Endodermal cell (in vitro differentiated cells): ENCODE data around the gene LRCH4. TPM values are rescaled to one million over a fixed set of nuclear protein-coding genes. Genes with fewer than 3 reads are reported as not detected.
A peak's percentile ranks its signal among the peaks of the same experiment; 100 is the strongest.

Experiments
- DNase-seq: peaks from one replicate; pipeline ENCODE4 v3.0.0-alpha.2; 2017
- H3K27ac ChIP-seq: 2 replicates; pipeline ENCODE4 v1.5.1; 2013; ENCODE audit warnings: mild to moderate bottlenecking, low read depth, low read length, moderate library complexity
- H3K27me3 ChIP-seq: 2 replicates; pipeline ENCODE4 v1.6.1; 2013; ENCODE audit warnings: mild to moderate bottlenecking, low read length, moderate library complexity; ENCODE audit not compliant: insufficient read depth, control insufficient read depth, poor library complexity, severe bottlenecking
- H3K36me3 ChIP-seq: 2 replicates; pipeline ENCODE4 v1.7.0; 2013; ENCODE audit warnings: mild to moderate bottlenecking, low read length, moderate library complexity; ENCODE audit not compliant: control insufficient read depth, insufficient read depth
- H3K4me1 ChIP-seq: one replicate; pipeline ENCODE4 v1.7.0; 2013; ENCODE audit warnings: low read length; ENCODE audit not compliant: control insufficient read depth, insufficient read depth
- H3K4me3 ChIP-seq: 2 replicates; pipeline ENCODE4 v1.5.1; 2013; ENCODE audit warnings: mild to moderate bottlenecking, low read length, moderate library complexity
- H3K9ac ChIP-seq: 2 replicates; pipeline ENCODE4 v1.6.1; 2013; ENCODE audit warnings: mild to moderate bottlenecking, low read length, moderate library complexity; ENCODE audit not compliant: poor library complexity, severe bottlenecking; ENCODE audit errors: extremely low read depth
- H3K9me3 ChIP-seq: 2 replicates; pipeline ENCODE4 v1.6.1; 2013; ENCODE audit warnings: mild to moderate bottlenecking, low read length, moderate library complexity; ENCODE audit not compliant: control insufficient read depth
- H3K27ac Mint-ChIP-seq: 2 replicates; pipeline ENCODE4 v1.8.0; 2020; ENCODE audit warnings: mixed read lengths
- H3K27me3 Mint-ChIP-seq: 2 replicates; pipeline ENCODE4 v1.8.0; 2021; ENCODE audit warnings: mild to moderate bottlenecking, mixed read lengths; ENCODE audit not compliant: insufficient read depth
- H3K36me3 Mint-ChIP-seq: 2 replicates; pipeline ENCODE4 v1.8.0; 2020; ENCODE audit warnings: low read depth, mixed read lengths
- H3K4me1 Mint-ChIP-seq: 2 replicates; pipeline ENCODE4 v1.8.0; 2020; ENCODE audit warnings: mixed read lengths
- H3K4me3 Mint-ChIP-seq: 2 replicates; pipeline ENCODE4 v1.8.0; 2020; ENCODE audit warnings: mild to moderate bottlenecking, moderate library complexity, mixed read lengths
- H3K9me3 Mint-ChIP-seq: 2 replicates; pipeline ENCODE4 v1.8.0; 2020; ENCODE audit warnings: mild to moderate bottlenecking, mixed read lengths
- CTCF ChIP-seq: fragments of 200-600 bp; sonication (generic); conservative IDR thresholded peaks from 2 replicates; pipeline ENCODE4 v1.5.0; 2021; ENCODE audit warnings: antibody characterized with exemption, mild to moderate bottlenecking
- WGBS, 2 experiments: methylation state at CpG; one replicate each; pipeline versions ENCODE4 v1.1.5 to v1.1.7; 2013; ENCODE audit warnings: missing lambda C conversion rate in 2 of 2, mixed read lengths in 1 of 2; ENCODE audit not compliant: insufficient coverage in 1 of 2, insufficient read length in 1 of 2; 5-methylcytosine and 5-hydroxymethylcytosine counted together
- total RNA-seq, 2 donors: library from RNA; stranded (reverse); fragmentation: NEBNext Ultra II Directional in 1 of 2; extraction: Animal tissue kit (Norgen Biotek cat#: 25700) in 1 of 2; gene quantifications; 2 replicates in 1 of 2; 3 replicates in 1 of 2; pipeline ENCODE4 v1.2.1, GENCODE V29; 2021

The LRCH4 gene
- total RNA-seq, 2 donors from 2014 or later: 49.4 to 56.0 TPM

- DNase-seq: no peak
- Histone ChIP-seq H3K27me3 (peaks cover 44% of the 10 kb centered on the region), H3K27ac (no peak overlapping the region), H3K9ac (no peak overlapping the region), H3K4me1 (no peaks in the 10 kb centered on the region), H3K4me3 (no peak overlapping the region), H3K9me3 (no peaks in the 10 kb centered on the region), H3K36me3 (no peaks in the 10 kb centered on the region)
- no peak for TF ChIP-seq CTCF
- Mint-ChIP-seq H3K27ac (no peak overlapping the region), H3K4me1 (peaks cover 3% of the 10 kb centered on the region), H3K36me3 (no peaks in the 10 kb centered on the region), H3K9me3 (no peaks in the 10 kb centered on the region), H3K27me3 (peaks cover 60% of the 10 kb centered on the region), H3K4me3 (no peak overlapping the region)
- WGBS, 2 experiments: 71 to 84% methylated on average over 4 of the region's 4 CpGs
Measured at GRCh38 chr7:100630066-100630465, 44.1 kb upstream of the LRCH4 start.

GRCh38 chr7:100629117-100629716, 43.3 kb upstream of the LRCH4 start:
- no peak overlapping the region for H3K27ac ChIP-seq
- no peak overlapping the region for H3K27ac Mint-ChIP-seq
- H3K36me3 ChIP-seq: no peaks in the 10 kb centered on the region
- no peaks in the 10 kb centered on the region for H3K4me1 ChIP-seq
- 67 to 68% methylated on average over 10 to 11 of the region's 11 CpGs for WGBS, 2 experiments
- no peak overlapping the region for H3K9ac ChIP-seq
- H3K4me3 ChIP-seq: no peak overlapping the region
- H3K27me3 Mint-ChIP-seq: peaks cover 59% of the 10 kb centered on the region
- H3K36me3 Mint-ChIP-seq: no peaks in the 10 kb centered on the region
- peaks cover 38% of the 10 kb centered on the region for H3K27me3 ChIP-seq
- peaks cover 3% of the 10 kb centered on the region for H3K4me1 Mint-ChIP-seq
- H3K4me3 Mint-ChIP-seq: no peak overlapping the region
- peak; percentile 94 for DNase-seq
- TF ChIP-seq CTCF: peak; percentile 81
- no peaks in the 10 kb centered on the region for H3K9me3 Mint-ChIP-seq
- H3K9me3 ChIP-seq: no peaks in the 10 kb centered on the region

DNA sequence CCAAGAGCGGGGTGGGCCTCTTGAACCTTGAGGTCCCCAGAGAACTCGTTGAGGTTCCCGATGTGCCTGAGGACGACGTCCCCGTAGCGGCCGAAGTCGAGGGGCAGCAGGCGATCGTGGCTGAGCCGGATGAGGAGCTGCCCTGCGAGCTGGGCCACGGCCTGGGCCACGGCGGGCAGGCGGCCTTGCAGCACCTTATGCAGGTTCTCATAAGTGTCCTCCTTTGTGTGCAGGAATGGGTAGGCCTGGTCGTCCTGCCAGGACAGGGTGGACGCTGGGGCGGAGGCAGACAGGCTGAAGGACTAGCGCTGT, 41.3 kb upstream of the LRCH4 start:
- H3K27ac ChIP-seq: no peak overlapping the region
- TF ChIP-seq CTCF: no peak
- no peak overlapping the region for H3K9ac ChIP-seq
- no peak overlapping the region for H3K27ac Mint-ChIP-seq
- H3K4me1 ChIP-seq: no peaks in the 10 kb centered on the region
- no peak overlapping the region for H3K4me3 Mint-ChIP-seq
- peaks cover 18% of the 10 kb centered on the region for H3K27me3 ChIP-seq
- no peaks in the 10 kb centered on the region for H3K36me3 ChIP-seq
- DNase-seq: no peak
- no peaks in the 10 kb centered on the region for H3K36me3 Mint-ChIP-seq
- H3K4me3 ChIP-seq: no peak overlapping the region
- no peaks in the 10 kb centered on the region for H3K9me3 ChIP-seq
- H3K27me3 Mint-ChIP-seq: peaks cover 41% of the 10 kb centered on the region
- WGBS, 2 experiments: 91 to 97% methylated on average over 16 to 21 of the region's 21 CpGs
- H3K9me3 Mint-ChIP-seq: no peaks in the 10 kb centered on the region
- no peaks in the 10 kb centered on the region for H3K4me1 Mint-ChIP-seq
